ENCODE measurements around the gene OSBPL8.
A peak's percentile ranks its signal among the peaks of the same experiment; 100 is the strongest.

Gene OSBPL8

DNA sequence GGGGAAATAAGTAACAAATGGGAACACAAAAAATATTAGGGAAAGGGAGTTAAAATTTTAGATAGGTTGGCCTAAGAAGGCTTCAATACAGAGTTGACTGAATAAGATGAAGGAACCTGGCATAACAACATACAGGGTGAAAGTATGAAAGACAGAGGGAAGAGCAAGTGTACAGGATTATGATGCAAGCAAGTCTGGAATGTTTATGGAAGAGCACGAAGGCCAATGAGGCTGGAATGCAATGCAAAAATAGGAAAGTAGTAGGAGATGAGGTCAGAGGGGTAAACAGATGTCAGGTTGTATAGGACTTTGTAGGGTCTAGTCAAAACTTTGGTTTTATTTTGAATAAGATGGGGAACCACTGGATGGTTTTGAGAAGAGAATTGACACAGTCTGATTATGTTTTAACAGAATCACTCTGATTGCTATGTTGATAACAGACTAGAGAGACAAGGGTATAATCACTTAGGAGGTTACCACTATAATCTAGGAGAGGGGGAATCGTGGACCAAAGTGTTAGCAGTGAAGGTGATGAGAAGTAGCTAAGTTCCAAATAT, 96.8 kb downstream of the OSBPL8 start:
- DNase-seq: no peak

DNA sequence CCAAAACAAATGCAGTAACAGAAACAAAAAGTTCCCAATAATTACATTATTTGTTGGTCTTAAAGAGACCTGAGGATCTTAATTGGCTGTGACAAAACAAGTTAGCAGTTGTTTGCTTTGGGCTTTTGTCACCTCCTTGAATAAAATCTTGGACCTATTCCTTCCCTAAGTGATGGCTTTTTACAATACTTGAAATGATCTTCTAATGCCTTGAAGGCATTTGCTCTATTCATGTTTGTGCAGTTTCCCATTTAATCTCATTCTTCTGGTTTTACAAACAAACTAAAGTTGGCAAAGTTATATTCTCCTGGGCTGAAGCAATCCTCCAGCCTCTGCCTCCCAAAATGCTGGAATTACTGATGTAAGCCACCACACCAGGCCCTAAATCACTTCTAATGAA, 98.8 kb downstream of the OSBPL8 start:
- no peak for DNase-seq

DNA sequence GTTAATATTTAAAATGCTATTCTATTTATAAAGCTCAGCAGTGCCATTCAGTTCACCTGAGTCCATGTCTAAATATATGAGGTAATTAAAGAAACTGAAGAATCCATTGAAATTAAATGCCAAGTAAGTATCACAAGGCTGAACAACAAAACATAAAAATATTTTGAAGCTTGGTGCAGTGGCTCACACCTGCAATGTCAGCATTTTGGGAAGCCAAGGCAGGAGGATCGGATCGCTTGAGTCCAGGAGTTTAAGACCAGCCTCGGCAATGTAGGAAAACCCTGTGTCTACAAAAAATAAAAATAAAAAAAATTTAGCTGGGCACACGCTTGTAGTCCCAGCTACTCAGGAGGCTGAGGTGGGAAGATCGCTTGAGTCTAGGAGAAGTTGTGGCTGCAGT, 101.8 kb downstream of the OSBPL8 start:
- DNase-seq: no peak

DNA sequence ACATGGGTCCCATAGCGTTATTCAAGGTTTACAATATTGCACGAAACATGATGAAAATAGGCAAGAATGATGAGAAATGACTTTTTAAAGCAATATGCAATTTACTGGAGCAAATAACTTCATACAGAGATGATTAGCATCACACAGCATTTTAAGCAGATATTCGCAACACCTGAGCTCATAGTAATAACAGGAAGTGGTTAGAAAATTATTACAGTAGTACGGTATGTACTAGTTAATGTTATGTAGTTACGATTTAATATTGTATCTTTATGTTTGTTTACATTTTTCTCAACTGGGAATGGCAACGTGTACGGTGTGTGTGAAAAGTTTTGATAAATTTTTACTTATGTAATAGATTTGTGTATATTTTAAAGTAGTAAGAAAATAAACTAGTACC, 102.6 kb downstream of the OSBPL8 start:
- no peak for DNase-seq

DNA sequence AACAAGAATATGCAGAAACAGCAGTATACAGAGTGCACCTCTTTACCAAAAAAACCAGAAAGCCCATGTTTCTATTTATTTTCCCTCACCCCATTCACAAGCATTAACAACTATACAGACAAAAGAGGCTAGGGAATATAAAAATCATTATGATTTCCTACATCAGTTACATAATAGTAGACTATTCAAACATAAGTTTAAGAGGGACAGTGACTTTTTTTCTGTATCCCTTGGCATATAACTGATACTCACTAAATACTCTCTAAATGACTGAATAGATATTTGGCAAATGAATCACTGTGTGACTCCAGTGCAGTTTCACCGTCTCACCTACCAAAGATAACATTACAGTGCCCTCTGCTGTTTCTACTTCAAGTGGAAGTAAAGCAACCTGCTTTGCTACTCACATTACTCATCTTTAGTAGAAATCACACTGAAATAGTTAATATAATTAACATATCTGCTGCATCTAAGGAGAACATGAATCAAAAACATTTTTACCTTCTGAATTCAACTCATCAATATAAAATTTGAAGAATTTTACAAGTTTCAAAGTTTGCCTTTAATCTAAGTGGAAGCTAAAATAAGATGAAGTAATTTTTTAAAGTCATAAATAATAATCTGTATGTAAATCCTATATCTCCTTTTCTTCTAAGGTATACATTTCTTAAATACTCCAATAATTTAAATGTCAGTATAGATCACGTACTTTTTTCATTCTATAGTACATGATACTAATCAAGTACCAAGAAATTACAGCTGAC, 103.8 kb downstream of the OSBPL8 start:
- peak; percentile 56 for DNase-seq

DNA sequence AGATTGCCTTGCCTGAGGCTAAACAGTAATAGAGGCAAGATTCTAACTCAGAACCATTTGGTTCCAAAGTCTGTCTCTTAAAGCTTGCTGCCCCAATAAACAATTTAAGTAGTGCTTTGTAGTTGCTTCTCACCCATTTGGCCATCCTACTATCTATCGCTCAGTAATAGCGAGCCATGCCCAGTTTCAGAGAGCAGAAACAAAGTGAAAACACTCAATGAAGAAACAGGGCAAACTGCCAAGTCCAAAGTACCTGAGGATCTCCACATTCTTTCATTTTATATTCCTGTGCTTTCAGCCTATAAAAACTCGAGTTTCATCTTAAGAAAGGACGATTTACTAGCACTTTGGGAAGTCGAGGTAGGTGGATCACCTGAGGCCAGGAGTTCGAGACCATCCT, 108.0 kb downstream of the OSBPL8 start:
- no peak for DNase-seq

DNA sequence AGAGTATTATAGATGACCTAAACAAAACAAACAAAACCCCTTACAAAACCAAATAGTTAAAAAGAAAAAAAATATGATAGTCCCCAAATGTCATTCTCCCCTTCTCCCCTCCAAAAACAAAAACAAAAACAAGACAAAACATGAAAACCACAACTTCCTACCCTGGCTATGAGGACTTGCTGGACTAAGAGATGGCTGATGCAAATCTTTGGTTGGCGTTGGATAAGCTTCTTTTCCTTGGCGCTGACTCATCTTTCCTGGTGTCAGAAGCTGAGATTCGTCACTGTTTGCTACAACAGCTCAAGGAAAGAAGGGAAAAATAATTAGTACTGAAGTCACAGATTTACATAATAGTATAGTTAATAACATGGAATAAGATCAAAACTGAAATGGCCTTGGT, 108.9 kb downstream of the OSBPL8 start:
- peak; percentile 93 for DNase-seq

DNA sequence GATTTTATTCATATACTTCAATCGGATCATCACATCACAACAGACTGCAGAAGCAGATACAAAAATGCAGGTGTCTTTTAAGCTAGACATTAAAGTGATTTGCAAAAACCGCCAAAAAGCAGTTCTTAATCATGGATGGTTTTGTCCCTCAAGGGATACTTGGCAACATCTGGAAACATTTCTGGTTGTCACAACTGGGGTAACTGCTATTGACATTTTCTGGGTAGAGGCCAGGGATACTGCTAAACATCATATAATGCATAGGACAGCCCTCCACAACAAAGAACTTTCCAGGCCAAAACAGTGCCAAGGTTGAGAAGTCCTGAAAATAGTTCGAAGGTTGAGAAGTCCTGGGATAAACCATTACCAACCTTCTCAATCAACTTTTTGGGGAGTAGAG, 109.6 kb downstream of the OSBPL8 start:
- no peak for DNase-seq

DNA sequence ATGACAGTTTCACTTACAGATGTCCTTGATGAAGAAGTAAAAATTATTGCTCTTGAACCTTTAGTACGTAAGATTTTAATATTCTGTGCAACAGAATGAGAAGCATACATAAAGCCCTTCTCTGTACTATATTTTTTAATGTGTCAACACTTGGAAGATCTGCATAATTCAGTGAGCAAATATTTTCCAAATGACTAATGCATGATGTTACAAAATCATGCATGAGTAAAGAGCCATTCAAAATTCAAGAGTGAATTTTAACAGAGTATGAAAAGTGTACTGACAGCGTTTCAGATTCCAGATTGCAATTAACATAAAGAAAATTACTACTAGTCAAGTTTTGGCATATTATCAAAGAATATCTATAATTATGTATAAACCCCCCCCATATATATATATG, 110.0 kb downstream of the OSBPL8 start:
- DNase-seq: peak; percentile 83

DNA sequence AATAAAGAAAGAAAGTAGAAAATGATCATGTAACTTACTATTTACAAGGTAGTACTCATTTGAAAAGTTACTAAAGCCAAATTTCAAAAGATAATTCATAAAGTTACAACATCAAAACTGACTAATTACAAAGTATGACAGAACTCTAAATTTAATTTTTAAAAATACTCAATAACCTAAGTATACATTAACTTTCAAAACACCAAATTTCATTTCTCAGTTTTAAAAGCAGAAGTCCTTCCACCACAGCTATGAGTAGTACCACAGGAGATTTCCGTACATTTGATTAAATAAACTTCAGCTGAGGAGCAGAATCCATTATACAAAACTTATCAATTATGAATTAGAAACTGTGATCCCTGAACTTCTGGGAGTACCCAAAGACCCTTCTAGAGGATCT, 110.6 kb downstream of the OSBPL8 start:
- DNase-seq: peak; percentile 79

DNA sequence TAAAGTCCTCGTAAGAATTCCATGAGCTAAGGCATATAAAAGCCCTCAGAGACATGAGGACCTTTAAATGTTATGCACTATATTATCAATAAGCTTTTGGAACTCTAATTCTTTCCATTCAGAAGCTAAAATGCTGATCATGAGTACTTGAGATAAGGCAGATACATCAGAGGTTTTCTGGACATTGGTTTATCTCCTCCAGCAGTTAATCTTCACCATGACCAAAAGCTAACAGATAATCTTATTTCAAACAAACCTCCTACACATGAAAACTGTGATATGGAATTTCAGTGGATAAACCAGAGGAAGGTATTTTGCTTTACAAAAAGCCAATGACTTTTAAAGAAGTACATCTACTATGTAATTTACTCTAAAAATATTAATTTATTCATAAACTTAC, 113.5 kb downstream of the OSBPL8 start:
- DNase-seq: no peak

DNA sequence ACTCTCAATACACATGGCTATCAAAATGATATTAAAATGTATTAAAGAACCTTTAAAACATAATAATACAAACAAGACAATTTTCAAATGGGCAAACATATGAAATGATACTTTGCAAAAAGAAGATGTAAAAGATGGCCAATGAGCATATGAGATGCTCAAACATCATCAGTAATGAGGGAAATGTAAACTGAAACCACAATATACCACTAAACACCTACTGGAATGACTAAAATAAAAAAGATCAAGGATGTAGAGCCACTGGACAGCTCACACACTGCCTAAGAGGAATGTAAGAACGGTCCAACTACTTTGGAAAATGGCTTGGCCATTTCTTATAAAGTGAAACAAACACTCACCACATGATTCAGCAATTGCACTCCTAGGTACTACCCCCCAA, 114.1 kb downstream of the OSBPL8 start:
- DNase-seq: peak; percentile 17

DNA sequence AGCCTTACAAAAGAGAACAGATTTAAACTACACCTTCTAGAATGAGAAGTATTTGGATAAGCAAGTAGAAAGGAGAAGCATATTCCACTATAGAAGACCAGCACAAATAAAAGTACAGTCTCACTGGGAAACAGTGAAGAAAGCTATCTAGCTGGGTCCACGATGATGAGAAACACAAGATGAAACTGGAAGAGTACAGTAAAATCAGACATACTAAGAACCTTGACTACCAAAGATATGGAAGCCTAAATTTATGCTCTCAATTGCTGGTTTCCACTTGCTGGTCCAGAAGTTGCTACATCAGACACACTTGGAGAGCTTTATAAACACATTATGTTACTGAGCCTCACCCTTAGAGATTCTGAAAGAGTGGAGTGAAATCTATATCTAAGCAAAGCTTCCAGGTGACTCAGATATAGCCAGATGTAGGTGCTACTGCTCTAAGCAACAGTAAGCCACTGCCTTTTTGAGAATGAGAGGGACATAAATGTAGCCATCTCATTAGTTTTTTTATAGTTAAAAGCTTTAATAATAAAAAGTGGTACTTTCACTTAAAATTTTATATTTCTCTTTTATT, 115.1 kb downstream of the OSBPL8 start:
- no peak for DNase-seq

DNA sequence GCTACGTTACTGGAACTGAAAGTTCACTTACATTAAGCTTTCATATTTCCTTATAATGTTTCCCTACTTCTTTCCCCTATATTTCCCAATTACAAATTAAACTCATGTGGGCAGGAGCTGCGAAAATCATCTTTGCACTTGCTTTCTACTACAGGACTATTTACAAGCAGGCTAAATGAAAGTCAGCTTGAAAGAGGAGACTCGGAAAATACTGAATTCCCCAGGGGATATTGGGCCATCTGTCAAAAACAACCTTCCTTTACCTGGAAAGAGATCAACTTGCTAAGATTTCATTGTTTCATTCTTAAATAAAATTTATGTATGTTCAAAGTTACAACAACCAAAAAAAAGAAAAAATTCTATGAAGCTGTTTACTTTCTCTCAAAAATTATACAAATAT, 118.6 kb downstream of the OSBPL8 start:
- no peak for DNase-seq

DNA sequence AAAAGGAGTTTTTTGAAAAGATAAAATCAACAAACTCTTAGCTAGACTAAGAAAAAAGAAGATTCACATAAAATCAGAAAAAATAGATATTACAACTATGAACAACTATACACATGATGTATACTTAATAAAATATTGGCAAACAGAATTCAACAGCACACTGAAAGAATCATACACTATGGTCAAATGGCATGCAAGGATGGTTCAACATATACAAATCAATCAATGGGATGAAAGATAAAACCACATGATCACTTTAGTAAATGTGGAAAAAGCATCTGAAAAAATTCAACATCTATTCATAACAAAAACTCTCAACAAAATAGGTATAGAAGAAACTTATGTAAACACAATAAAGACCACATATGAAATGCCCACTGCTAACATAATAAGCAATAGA, 126.8 kb downstream of the OSBPL8 start:
- DNase-seq: no peak

DNA sequence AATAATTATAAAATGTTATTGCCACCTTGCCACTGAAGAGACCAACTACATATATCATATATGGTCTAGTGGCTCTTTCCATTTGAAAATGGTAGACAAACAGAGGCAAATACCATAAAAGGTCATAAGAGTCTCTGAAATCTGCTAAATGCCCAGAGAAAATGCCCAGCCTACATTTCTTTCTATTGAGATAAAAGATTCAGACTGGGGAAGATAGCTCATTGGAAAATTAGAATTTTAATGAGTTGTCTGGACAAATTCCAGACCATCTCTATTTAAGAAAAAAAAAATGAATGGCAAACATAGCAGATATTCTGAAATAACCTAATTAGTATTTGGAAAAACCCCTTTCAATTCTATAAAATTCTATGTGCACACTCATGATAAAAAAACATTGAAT, 131.5 kb downstream of the OSBPL8 start:
- no peak for DNase-seq

DNA sequence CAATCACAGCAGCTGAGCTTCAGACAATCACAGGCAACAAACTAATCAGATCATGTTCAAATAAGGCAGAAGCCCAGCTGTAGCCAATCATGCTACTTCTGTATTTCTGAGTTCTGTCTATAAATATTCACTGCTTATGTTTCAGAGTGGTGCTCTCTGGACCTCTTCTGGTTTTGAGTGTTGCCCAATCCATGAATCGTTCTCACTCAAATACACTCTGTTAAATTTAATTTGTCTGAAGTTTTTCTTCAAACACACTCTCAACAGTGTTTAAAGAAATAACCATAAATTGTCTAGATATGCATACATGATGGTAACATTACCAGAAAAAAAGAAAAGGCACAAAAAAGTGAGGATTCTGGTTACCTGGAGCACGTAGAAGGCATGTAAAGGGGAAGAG, 133.4 kb downstream of the OSBPL8 start:
- DNase-seq: no peak

DNA sequence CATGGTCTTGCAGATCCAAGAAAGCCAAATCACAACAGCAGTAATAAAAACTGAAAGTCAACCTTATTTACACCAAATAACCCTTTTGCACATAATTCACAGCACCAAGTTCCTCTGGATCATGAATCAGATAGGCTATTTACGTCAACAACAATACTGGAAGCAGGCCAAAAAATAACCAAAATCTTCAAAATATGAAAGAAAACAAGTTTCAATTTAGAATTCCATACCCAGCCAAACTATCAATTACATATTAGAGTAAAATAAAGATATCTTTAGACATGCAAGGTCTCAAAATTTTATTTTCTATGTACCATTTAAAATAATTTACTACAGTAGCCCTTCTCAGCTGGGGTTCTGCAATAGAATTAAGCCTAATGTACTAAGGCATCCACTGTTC, 134.6 kb downstream of the OSBPL8 start:
- DNase-seq: no peak

DNA sequence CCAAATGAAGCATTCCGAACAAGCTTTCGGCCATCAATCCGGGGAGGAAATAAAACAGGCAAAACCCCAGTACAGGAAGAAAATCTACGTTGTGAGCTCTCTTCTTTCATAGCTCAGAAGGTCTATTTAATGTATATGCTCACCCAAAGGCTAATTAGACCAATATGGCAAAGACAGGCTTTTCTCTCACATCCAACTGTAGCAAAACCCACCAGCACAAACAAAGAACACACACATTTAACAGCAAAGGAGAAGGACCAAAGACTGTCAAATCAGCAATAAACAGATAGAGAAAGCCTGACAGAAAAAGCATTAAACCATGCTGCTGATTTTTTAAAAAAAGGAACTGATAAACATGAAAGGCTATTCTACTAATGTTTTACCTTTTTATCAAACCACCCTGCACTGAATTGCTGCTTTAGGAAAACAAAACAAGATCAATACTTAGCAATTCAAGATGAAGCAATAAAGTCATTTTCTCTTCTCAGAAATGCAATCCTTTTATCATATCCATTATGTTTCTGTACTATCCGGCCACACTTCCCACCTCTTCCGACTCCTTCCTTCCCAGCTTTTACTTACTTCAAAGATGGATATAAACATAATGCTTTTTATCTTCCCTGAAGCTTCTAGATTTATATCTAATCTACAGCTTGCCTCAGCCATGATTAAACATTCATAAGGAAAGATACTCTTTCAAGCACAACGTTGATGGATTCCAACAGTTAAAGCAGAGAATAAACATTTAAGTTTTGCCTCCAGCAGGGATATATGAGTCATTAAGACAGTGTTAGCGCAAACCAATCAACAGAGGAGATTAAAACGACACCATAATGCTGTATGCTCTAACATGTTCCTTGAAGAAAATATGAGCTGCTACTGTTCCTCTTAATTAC, 136.8 kb downstream of the OSBPL8 start:
- DNase-seq: no peak

DNA sequence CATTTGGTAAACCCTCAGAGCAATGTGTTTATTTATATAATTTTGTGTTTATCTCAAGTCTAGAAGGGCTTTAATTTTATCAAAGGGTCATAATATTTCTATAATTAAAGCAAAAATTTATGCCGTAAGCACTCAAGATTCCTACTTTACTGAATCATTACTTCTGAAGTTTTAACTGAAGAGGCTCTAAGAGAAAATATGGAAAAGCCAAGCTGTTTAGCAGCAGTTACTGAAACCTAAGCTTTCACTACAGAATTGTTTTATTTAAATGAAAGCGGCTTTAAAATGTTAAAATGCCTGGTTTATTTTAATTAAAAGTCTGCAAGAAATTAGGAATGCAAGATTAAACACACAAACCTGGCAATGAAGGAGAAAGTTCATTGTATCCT, 137.4 kb downstream of the OSBPL8 start:
- DNase-seq: no peak

DNA sequence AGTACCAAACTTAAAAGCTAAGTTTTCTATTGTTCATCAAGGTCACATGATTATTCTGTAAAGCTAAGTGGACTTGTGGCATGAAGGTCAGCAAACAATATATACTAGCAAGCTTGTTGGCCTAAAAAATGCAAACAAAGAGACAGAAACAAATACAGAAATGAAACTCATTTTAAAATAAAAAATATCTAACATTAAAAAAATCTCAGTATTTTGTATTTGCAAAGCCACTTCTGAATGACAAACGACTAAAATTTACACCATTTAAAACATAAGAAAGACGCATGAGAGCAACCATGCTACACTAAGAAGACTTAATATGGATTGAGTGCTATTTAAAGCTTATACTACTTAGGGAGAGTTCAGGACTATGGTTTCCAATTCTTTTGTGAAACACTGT, 138.5 kb downstream of the OSBPL8 start:
- no peak for DNase-seq

DNA sequence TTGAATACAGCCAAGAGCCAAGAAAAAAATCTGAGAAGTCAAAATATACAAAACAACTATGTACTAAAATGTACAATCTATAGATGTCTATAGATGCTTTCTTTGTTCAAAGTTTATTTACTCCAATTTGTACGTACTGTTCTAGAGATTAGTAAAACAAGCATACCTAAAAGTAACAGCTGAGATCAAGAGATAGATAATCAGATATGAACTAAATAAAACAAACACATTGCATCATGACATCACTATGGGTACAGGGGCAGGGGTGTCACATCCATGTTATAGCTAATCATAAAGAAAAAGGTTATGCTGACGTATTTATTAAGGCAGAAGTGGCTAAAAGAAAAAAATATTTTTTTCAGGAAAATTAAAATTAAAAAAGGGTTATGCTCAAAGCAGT, 139.3 kb downstream of the OSBPL8 start:
- no peak for DNase-seq

DNA sequence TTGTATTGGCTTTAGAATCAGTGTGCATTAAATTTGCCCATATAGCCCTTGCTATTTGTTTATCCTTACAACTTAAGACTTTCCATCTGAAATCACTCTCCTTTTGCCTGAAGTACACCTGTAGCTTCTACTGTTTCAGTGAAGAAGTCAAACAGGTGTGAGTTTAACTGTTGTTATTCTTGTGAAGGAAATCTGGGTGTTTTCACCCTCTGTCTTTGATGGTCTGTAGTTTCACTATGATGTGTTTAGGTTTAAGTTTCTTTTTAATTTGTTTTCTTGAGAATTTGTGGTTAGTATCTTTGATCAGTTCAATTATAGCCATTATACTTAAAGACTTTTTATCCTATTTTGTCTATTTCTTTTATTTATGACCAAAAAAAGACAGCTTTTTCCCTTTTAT, 142.5 kb downstream of the OSBPL8 start:
- DNase-seq: no peak

DNA sequence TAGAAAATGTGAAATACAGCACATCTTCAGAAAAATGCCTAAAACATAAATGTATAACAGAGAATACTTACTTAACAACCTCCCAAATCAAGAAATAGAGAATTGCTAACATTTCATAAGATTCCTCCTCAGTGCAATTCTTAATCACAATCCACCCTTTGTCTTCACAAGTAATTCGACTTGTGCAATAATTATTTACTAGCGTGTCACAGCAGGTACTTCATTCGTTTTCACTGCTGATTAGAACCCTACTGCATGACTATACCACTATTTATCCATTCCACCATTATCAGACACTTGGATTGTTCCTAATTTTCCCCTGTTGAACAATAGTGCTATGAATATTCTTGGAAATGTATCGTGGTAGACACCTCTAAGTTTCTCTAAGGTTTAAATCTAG, 146.4 kb downstream of the OSBPL8 start:
- DNase-seq: no peak
